IMR-90 (cell line): ENCODE data around the gene SYNPO2. TPM values are rescaled to one million over a fixed set of nuclear protein-coding genes. Genes with fewer than 3 reads are reported as not detected.

Source experiments
- ATAC-seq: fragments of 200-7000 bp; cut with Tn5 transposase; 2 replicates; pipeline ENCODE4 v1.9.1; 2020; ENCODE audit warnings: low read depth, mild to moderate bottlenecking, moderate library complexity
- BruUV-seq: library from RNA; stranded (reverse); fragments of 400-500 nt; replicated peaks from 2 replicates; lab custom pipeline; 2021; lab: Mats Ljungman, UMichigan
- CTCF ChIA-PET: fragments of 300-600 bp; formaldehyde crosslinking; extraction: SDS; loops from one replicate; lab custom pipeline; 2021; ENCODE audit warnings: antibody characterized with exemption; lab: Yijun Ruan, JAX
- POLR2A ChIA-PET: fragments of 300-600 bp; sonication (Branson Sonifier 250); formaldehyde crosslinking; loops from one replicate; lab custom pipeline; 2022; ENCODE audit warnings: antibody characterized with exemption; ENCODE audit not compliant: unreplicated experiment; lab: Charles Lee
- DNase-seq: peaks from one replicate; pipeline ENCODE4 v3.0.0; 2013
- H2AFZ ChIP-seq: replicated peaks from 2 replicates; pipeline ENCODE3; 2013; ENCODE audit warnings: low read length, mild to moderate bottlenecking; ENCODE audit not compliant: poor library complexity
- H2AK5ac ChIP-seq: 2 replicates; pipeline ENCODE4 v1.6.1; 2013; ENCODE audit warnings: low read depth, low read length, inconsistent platforms
- H2AK9ac ChIP-seq: replicated peaks from 2 replicates; pipeline ENCODE3; 2013; ENCODE audit warnings: mild to moderate bottlenecking, low read depth, low read length, moderate library complexity; ENCODE audit not compliant: poor library complexity
- H2BK120ac ChIP-seq: 2 replicates; pipeline ENCODE4 v1.6.1; 2013; ENCODE audit warnings: low read depth, low read length, inconsistent platforms
- H2BK15ac ChIP-seq: 3 replicates; pipeline ENCODE4 v1.6.1; 2013; ENCODE audit warnings: low read depth, low read length, inconsistent platforms
- H2BK20ac ChIP-seq: 2 replicates; pipeline ENCODE4 v1.6.1; 2013; ENCODE audit warnings: low read depth, mild to moderate bottlenecking, inconsistent platforms, low read length, moderate library complexity
- H2BK5ac ChIP-seq: 2 replicates; pipeline ENCODE4 v1.6.1; 2013; ENCODE audit warnings: mild to moderate bottlenecking, low read depth, low read length, inconsistent platforms; ENCODE audit not compliant: poor library complexity, severe bottlenecking
- H3K14ac ChIP-seq: replicated peaks from 2 replicates; pipeline ENCODE4 v1.6.1; 2013; ENCODE audit warnings: low read depth, low read length, inconsistent platforms
- H3K18ac ChIP-seq: 2 replicates; pipeline ENCODE4 v1.6.1; 2013; ENCODE audit warnings: low read depth, low read length, control low read depth
- H3K23ac ChIP-seq: 2 replicates; pipeline ENCODE4 v1.6.1; 2013; ENCODE audit warnings: low read depth, low read length, inconsistent platforms
- H3K27ac ChIP-seq: 2 replicates; pipeline ENCODE4 v1.5.1; 2013; ENCODE audit warnings: mild to moderate bottlenecking, control low read depth, low read length; ENCODE audit not compliant: insufficient read depth
- H3K27me3 ChIP-seq: 2 replicates; pipeline ENCODE4 v1.6.1; 2013; ENCODE audit warnings: low read length; ENCODE audit not compliant: control insufficient read depth, insufficient read depth
- H3K36me3 ChIP-seq: 2 replicates; pipeline ENCODE4 v1.6.1; 2013; ENCODE audit warnings: low read length, mixed read lengths; ENCODE audit not compliant: control insufficient read depth, insufficient read depth
- H3K4ac ChIP-seq: 2 replicates; pipeline ENCODE4 v1.6.1; 2013; ENCODE audit warnings: low read depth, low read length, inconsistent platforms
- H3K4me1 ChIP-seq: 2 replicates; pipeline ENCODE4 v1.6.1; 2013; ENCODE audit warnings: low read length, mixed read lengths; ENCODE audit not compliant: control insufficient read depth, insufficient read depth
- H3K4me2 ChIP-seq: 2 replicates; pipeline ENCODE4 v1.6.1; 2013; ENCODE audit warnings: low read depth, mild to moderate bottlenecking, control low read depth, low read length, moderate library complexity
- H3K4me3 ChIP-seq: 2 replicates; pipeline ENCODE4 v1.5.1; 2013; ENCODE audit warnings: low read depth, mild to moderate bottlenecking, control low read depth, low read length, moderate library complexity; ENCODE audit not compliant: insufficient read depth
- H3K56ac ChIP-seq: 2 replicates; pipeline ENCODE4 v1.6.1; 2013; ENCODE audit warnings: low read length, inconsistent platforms; ENCODE audit not compliant: insufficient read depth; ENCODE audit errors: extremely low read depth
- H3K79me1 ChIP-seq, 2 experiments: 2 replicates each; pipeline ENCODE4 v1.6.1; 2013; ENCODE audit warnings: low read length in 2 of 2, inconsistent platforms in 1 of 2, low read depth in 1 of 2
- H3K9ac ChIP-seq: 2 replicates; pipeline ENCODE4 v1.6.1; 2013; ENCODE audit warnings: low read depth, low read length, control low read depth
- H3K9me1 ChIP-seq: 2 replicates; pipeline ENCODE4 v1.6.1; 2013; ENCODE audit warnings: low read length, inconsistent platforms; ENCODE audit not compliant: insufficient read depth
- H3K9me3 ChIP-seq: 2 replicates; pipeline ENCODE4 v1.6.1; 2013; ENCODE audit warnings: low read length; ENCODE audit not compliant: control insufficient read depth, insufficient read depth
- H4K20me1 ChIP-seq: 2 replicates; pipeline ENCODE4 v1.6.1; 2013; ENCODE audit warnings: low read length, inconsistent platforms; ENCODE audit not compliant: insufficient read depth
- H4K5ac ChIP-seq: 2 replicates; pipeline ENCODE4 v1.6.1; 2013; ENCODE audit warnings: mild to moderate bottlenecking, low read depth, low read length, control low read depth
- H4K8ac ChIP-seq, 2 experiments: 2 replicates each; pipeline ENCODE4 v1.6.1; 2013; ENCODE audit warnings: low read depth in 2 of 2, low read length in 2 of 2, control low read depth in 1 of 2, inconsistent platforms in 1 of 2
- H4K91ac ChIP-seq: 2 replicates; pipeline ENCODE4 v1.6.1; 2013; ENCODE audit warnings: low read depth, low read length, inconsistent platforms; ENCODE audit not compliant: insufficient read depth
- BHLHE40 ChIP-seq: fragments of 150-350 bp; IDR thresholded peaks from 2 replicates; pipeline ENCODE4 v1.6.1; 2016; ENCODE audit warnings: mild to moderate bottlenecking, low read depth, low read length
- CEBPB ChIP-seq: IDR thresholded peaks from 2 replicates; pipeline ENCODE4 v1.6.1; 2012; ENCODE audit warnings: low read depth, low read length, improper control_type of control experiment
- CHD1 ChIP-seq: IDR thresholded peaks from 2 replicates; pipeline ENCODE4 v1.6.1; 2012; ENCODE audit warnings: low read depth, low read length, improper control_type of control experiment
- CTCF ChIP-seq: conservative IDR thresholded peaks from 2 replicates; pipeline ENCODE4 v1.5.1; 2012; ENCODE audit warnings: mild to moderate bottlenecking, low read depth, low read length, improper control_type of control experiment
- ELK1 ChIP-seq: fragments of 150-350 bp; IDR thresholded peaks from 2 replicates; pipeline ENCODE4 v1.6.1; 2016; ENCODE audit warnings: low read depth, mild to moderate bottlenecking, low read length, moderate library complexity, borderline replicate concordance
- FOS ChIP-seq: fragments of 150-350 bp; IDR thresholded peaks from 2 replicates; pipeline ENCODE4 v1.6.1; 2016; ENCODE audit warnings: low read depth, low read length
- MAFK ChIP-seq: IDR thresholded peaks from 2 replicates; pipeline ENCODE4 v1.6.1; 2012; ENCODE audit warnings: low read depth, low read length, improper control_type of control experiment
- MAZ ChIP-seq: IDR thresholded peaks from 2 replicates; pipeline ENCODE4 v1.6.1; 2012; ENCODE audit warnings: low read depth, mild to moderate bottlenecking, low read length, improper control_type of control experiment, moderate library complexity, borderline replicate concordance
- MXI1 ChIP-seq: IDR thresholded peaks from 2 replicates; pipeline ENCODE4 v1.6.1; 2012; ENCODE audit warnings: low read depth, mild to moderate bottlenecking, low read length, moderate library complexity, borderline replicate concordance
- NFE2L2 ChIP-seq: fragments of 150-350 bp; IDR thresholded peaks from 2 replicates; pipeline ENCODE4 v1.6.1; 2016; ENCODE audit warnings: low read depth, mild to moderate bottlenecking, low read length
- POLR2A ChIP-seq: IDR thresholded peaks from 2 replicates; pipeline ENCODE4 v1.6.1; 2012; ENCODE audit warnings: mild to moderate bottlenecking, low read depth, low read length
- RCOR1 ChIP-seq: IDR thresholded peaks from 2 replicates; pipeline ENCODE4 v1.6.1; 2012; ENCODE audit warnings: mild to moderate bottlenecking, low read length, improper control_type of control experiment; ENCODE audit not compliant: insufficient replicate concordance
- RFX5 ChIP-seq: IDR thresholded peaks from 2 replicates; pipeline ENCODE4 v1.8.0; 2012; ENCODE audit warnings: low read depth, mild to moderate bottlenecking, low read length, moderate library complexity
- SMC3 ChIP-seq: fragments of 150-350 bp; IDR thresholded peaks from 2 replicates; pipeline ENCODE4 v1.6.1; 2016; ENCODE audit warnings: low read depth, mild to moderate bottlenecking, antibody characterized with exemption, low read length, moderate library complexity
- USF2 ChIP-seq: fragments of 150-350 bp; IDR thresholded peaks from 2 replicates; pipeline ENCODE4 v1.6.1; 2017; ENCODE audit warnings: mild to moderate bottlenecking, antibody characterized with exemption, low read length, low read depth
- WGBS, 2 experiments: methylation state at CpG; one replicate each; pipeline versions ENCODE4 v1.1.5 to v1.1.7; 2013; ENCODE audit warnings: missing lambda C conversion rate in 2 of 2; ENCODE audit not compliant: insufficient read length in 1 of 2; ENCODE audit errors: extremely low coverage in 2 of 2; 5-methylcytosine and 5-hydroxymethylcytosine counted together
- dilution Hi-C: fragments of 300-500 bp; cut with HindIII; formaldehyde crosslinking; loops from one replicate; pipeline ENCODE4 v1.14.3; 2018; ENCODE audit warnings: low sequenced_read_pairs; ENCODE audit not compliant: unreplicated experiment
- in situ Hi-C: fragments of 300-500 bp; cut with MboI; formaldehyde crosslinking; loops from 3 replicates; pipeline ENCODE4 v1.14.3; 2019; ENCODE audit warnings: low sequenced_read_pairs, inconsistent platforms, mixed read lengths
- intact Hi-C: fragments of 100-400 bp; cut with micrococcal nuclease; formaldehyde crosslinking; loops from 2 replicates; pipeline ENCODE4 v1.10.0; 2022
- polyA plus RNA-seq, 3 experiments: library from polyadenylated mRNA; depleted of rRNA; stranded (reverse); fragments of >200 nt; gene quantifications; 2 replicates each; pipeline ENCODE4 v1.2.3, GENCODE V29; 2012; ENCODE audit warnings: low replicate concordance in 1 of 3
- total RNA-seq: library from RNA; depleted of rRNA; stranded (reverse); fragments of >200 nt; gene quantifications from 2 replicates; pipeline ENCODE4 v1.2.3, GENCODE V29; 2012

The SYNPO2 gene
- total and polyA plus RNA-seq, 2 of the 4 experiments (the other 2 are of a cell fraction), result 0.99 to 1.8 TPM

GRCh38 chr4:119103263-119103662 lies 214.6 kb downstream of the SYNPO2 start:
- in situ Hi-C loops (loop anchor here (10.0 kb wide), 1 partner anchor 112 kb away; the partner anchor contains the start of gene USP53), intact Hi-C loops (loop anchor here (2.0 to 5.0 kb wide), 3 partner anchors 61 to 121 kb away; partner anchors contain the start of gene USP53), dilution Hi-C loops (no loop called here)
- peak overlapping the region; percentile 95 for H3K27ac ChIP-seq
- H3K4ac ChIP-seq, result peak overlapping the region; percentile 92
- 0% methylated on average over 1 of the region's 2 CpGs; no CpG with 5 or more reads in 1 of the 2 experiments for WGBS, 2 experiments
- peak overlapping the region; percentile 96 for H4K5ac ChIP-seq
- peak overlapping the region; percentile 97 for H3K14ac ChIP-seq
- H2BK15ac ChIP-seq, result peak overlapping the region; percentile 66; the same call in 1 of the 3 replicates
- H3K4me2 ChIP-seq, result peak overlapping the region; percentile 66
- H2AK5ac ChIP-seq, result peak overlapping the region; percentile 77
- ATAC-seq (peak; percentile 73), DNase-seq (peak; percentile 99)
- H3K23ac ChIP-seq, result peak overlapping the region; percentile 98
- peak overlapping the region; percentile 100 for H2BK120ac ChIP-seq
- peaks cover 10% of the 10 kb centered on the region; the same call in 1 of the 2 replicates for H3K9me1 ChIP-seq
- H3K9me3 ChIP-seq, result no peaks in the 10 kb centered on the region
- H3K4me3 ChIP-seq, result no peak overlapping the region
- peaks cover 13% of the 10 kb centered on the region; the same call in 1 of the 2 replicates for H3K4me1 ChIP-seq
- no peaks in the 10 kb centered on the region for H3K36me3 ChIP-seq
- 0 out of 4 replicates have a peak, but pooled peaks cover 0 to 2% of the 10 kb centered on the region in 2 experiments for H3K79me1 ChIP-seq
- H4K8ac ChIP-seq, result peak overlapping the region; percentile 87 to 98
- ChIA-PET POLR2A (interaction anchor here (0.6 to 1.2 kb wide), 9 partner anchors 26 to 114 kb away, joined by 3 to 12 read pairs (median 3); partner anchors contain the start of gene USP53), CTCF (interaction anchor here (0.7 kb wide), 1 partner anchor 47 kb away, joined by 3 read pairs; no protein-coding TSS in a partner anchor)
- H3K9ac ChIP-seq, result peak overlapping the region; percentile 44; the same call in 1 of the 2 replicates
- H2BK20ac ChIP-seq, result peak overlapping the region; percentile 98
- H2AK9ac ChIP-seq, result no peak overlapping the region
- H2AFZ ChIP-seq, result peak overlapping the region; percentile 47
- peak overlapping the region; percentile 91 for H3K56ac ChIP-seq
- no peaks in the 10 kb centered on the region for H4K20me1 ChIP-seq
- H3K27me3 ChIP-seq, result no peaks in the 10 kb centered on the region
- BruUV-seq, result no TSS peak
- peak overlapping the region; percentile 100 for H2BK5ac ChIP-seq
- peak overlapping the region; percentile 98 for H3K18ac ChIP-seq
- peak overlapping the region; percentile 96 for H4K91ac ChIP-seq
- TF ChIP-seq CEBPB (peak; percentile 94), NFE2L2 (peak; percentile 74), RCOR1 (peak; percentile 51), FOS (peak; percentile 93), RFX5 (peak; percentile 26; the same call in 1 of the 2 replicates), CHD1 (no peak), SMC3 (no peak), USF2 (no peak), MXI1 (no peak), ELK1 (no peak), POLR2A (no peak), MAZ (no peak), BHLHE40 (peak; percentile 62), MAFK (peak; percentile 67), CTCF (no peak)
